ENCODE data around the gene ACD. TPM values are rescaled to one million over a fixed set of nuclear protein-coding genes. Genes with fewer than 3 reads are reported as not detected.

ACD gene
- total and polyA plus RNA-seq, 9 of the 15 experiments (the other 6 are each of a cell fraction or from before 2014, with no cell fraction given): 4.2 to 47.4 (median 19.2) TPM

DNA sequence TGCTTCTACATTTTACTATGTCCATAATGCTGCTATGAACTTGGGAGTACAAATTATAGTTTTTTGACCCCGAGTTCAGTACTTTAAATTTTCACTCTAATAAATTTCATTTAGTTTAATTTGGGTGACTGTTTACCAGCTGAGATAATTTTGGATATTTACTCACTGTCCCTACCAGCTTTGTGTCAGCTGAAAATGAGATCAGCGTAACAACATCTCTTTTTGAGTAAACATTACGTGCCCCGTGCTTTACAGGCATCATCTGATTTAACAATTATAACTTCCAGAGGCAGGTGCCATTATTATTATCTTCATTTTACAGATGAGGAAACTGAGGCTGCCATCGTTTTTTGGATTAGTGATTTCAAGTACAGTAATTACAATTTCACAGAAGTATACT is 44.0 kb upstream of the ACD start (continued):
- TF ChIP-seq NKRF (IDR thresholded peaks at IDR 0.05; ENCODE audit: borderline replicate concordance): no peak
- no peak for TF ChIP-seq KLF1 (tag; IDR thresholded peaks at IDR 0.05)
- TF ChIP-seq CHCHD3 (CRISPR knock-in tag; IDR thresholded peaks at IDR 0.05): no peak

GRCh38 chr16:67703626-67704025 is 43.6 kb upstream of the ACD start:
- DNase-seq (ENCODE audit: extremely low read depth in 1 of 4, low spot score in 3 of 4) (no peak), FAIRE-seq (no peak), ATAC-seq (no peak)
- in situ Hi-C loops (cut with MboI) (no loop called here), intact Hi-C loops (cut with micrococcal nuclease) (no loop called here)
- no peaks in the 10 kb centered on the region for H3K9me1 ChIP-seq (ENCODE audit: control insufficient read depth, insufficient read depth, low read length)
- peaks cover 3% of the 10 kb centered on the region for H3K9me3 ChIP-seq (replicated peaks; ENCODE audit: control insufficient read depth, insufficient read depth, low read depth, low read length)
- 0 out of 3 replicates have a peak, but pooled peaks cover 3% of the 10 kb centered on the region for H3K36me3 ChIP-seq (ENCODE audit: control insufficient read depth, insufficient read depth, low read length)
- H4K20me1 ChIP-seq (replicated peaks; ENCODE audit: control insufficient read depth, insufficient read depth, low read length): no peaks in the 10 kb centered on the region
- H3K4me1 ChIP-seq (replicated peaks in 1 of 2; ENCODE audit: control insufficient read depth in 2 of 2, insufficient read depth in 2 of 2, low read length in 2 of 2): no peaks in the 10 kb centered on the region
- POLR2A ChIA-PET: interaction anchor here (0.5 kb wide), 1 partner anchor 16 kb away, joined by 3 read pairs; no protein-coding TSS in a partner anchor
- H2AFZ ChIP-seq (ENCODE audit: low read depth, low read length): no peak overlapping the region
- H3K4me3 ChIP-seq: no peak overlapping the region
- H3K4me2 ChIP-seq (ENCODE audit: insufficient read depth, low read length): no peak overlapping the region
- no peaks in the 10 kb centered on the region for H3K27me3 ChIP-seq (ENCODE audit: control insufficient read depth in 2 of 2, insufficient read depth in 2 of 2, low read length in 2 of 2)
- no peak overlapping the region for H3K27ac ChIP-seq (ENCODE audit: extremely low read depth, low read depth, low read length)
- CTCF ChIA-PET (ENCODE audit: low intra/inter-chr PET ratio): no interaction called here
- BruUV-seq (replicated peaks): no TSS peak
- no peaks in the 10 kb centered on the region for H3K79me2 ChIP-seq (ENCODE audit: control insufficient read depth, insufficient read depth, low read length)
- WGBS (ENCODE audit: insufficient coverage, low coverage, missing lambda C conversion rate): 63% methylated on average over 2 of the region's 2 CpGs
- no peak overlapping the region for H3K9ac ChIP-seq (ENCODE audit: insufficient read depth in 1 of 2, low read depth in 2 of 2, low read length in 2 of 2)
- TF ChIP-seq ZNF316 (IDR thresholded peaks at IDR 0.05) (no peak), GTF2A2 (tag; IDR thresholded peaks at IDR 0.05) (no peak), FOXA3 (CRISPR knock-in tag; conservative IDR thresholded peaks at IDR 0.05 in 1 of 2, IDR thresholded peaks at IDR 0.05 in 1 of 2) (no peak)
- TF ChIP-seq, protein P1, sequence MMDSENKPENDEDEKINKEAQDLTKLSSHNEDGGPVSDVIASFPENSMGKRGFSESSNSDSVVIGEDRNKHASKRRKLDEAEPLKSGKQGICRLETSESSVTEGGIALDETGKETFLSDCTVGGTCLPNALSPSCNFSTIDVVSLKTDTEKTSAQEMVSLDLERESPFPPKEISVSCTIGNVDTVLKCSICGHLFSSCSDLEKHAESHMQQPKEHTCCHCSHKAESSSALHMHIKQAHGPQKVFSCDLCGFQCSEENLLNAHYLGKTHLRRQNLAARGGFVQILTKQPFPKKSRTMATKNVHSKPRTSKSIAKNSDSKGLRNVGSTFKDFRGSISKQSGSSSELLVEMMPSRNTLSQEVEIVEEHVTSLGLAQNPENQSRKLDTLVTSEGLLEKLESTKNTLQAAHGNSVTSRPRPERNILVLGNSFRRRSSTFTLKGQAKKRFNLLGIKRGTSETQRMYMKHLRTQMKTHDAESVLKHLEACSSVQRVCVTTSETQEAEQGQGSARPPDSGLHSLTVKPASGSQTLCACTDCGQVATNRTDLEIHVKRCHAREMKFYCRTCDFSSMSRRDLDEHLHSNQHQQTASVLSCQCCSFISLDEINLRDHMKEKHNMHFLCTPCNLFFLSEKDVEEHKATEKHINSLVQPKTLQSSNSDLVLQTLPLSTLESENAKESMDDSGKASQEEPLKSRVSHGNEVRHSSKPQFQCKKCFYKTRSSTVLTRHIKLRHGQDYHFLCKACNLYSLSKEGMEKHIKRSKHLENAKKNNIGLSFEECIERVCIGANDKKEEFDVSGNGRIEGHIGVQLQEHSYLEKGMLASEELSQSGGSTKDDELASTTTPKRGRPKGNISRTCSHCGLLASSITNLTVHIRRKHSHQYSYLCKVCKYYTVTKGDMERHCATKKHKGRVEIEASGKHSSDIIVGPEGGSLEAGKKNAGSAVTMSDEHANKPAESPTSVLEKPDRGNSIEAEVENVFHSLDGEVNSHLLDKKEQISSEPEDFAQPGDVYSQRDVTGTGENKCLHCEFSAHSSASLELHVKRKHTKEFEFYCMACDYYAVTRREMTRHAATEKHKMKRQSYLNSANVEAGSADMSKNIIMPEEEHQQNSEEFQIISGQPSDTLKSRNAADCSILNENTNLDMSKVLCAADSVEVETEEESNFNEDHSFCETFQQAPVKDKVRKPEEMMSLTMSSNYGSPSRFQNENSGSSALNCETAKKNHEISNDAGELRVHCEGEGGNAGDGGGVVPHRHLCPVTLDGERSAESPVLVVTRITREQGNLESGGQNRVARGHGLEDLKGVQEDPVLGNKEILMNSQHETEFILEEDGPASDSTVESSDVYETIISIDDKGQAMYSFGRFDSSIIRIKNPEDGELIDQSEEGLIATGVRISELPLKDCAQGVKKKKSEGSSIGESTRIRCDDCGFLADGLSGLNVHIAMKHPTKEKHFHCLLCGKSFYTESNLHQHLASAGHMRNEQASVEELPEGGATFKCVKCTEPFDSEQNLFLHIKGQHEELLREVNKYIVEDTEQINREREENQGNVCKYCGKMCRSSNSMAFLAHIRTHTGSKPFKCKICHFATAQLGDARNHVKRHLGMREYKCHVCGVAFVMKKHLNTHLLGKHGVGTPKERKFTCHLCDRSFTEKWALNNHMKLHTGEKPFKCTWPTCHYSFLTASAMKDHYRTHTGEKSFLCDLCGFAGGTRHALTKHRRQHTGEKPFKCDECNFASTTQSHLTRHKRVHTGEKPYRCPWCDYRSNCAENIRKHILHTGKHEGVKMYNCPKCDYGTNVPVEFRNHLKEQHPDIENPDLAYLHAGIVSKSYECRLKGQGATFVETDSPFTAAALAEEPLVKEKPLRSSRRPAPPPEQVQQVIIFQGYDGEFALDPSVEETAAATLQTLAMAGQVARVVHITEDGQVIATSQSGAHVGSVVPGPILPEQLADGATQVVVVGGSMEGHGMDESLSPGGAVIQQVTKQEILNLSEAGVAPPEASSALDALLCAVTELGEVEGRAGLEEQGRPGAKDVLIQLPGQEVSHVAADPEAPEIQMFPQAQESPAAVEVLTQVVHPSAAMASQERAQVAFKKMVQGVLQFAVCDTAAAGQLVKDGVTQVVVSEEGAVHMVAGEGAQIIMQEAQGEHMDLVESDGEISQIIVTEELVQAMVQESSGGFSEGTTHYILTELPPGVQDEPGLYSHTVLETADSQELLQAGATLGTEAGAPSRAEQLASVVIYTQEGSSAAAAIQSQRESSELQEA (IDR thresholded peaks at IDR 0.05; ENCODE audit: low read depth): no peak
- TF ChIP-seq, protein P2, sequence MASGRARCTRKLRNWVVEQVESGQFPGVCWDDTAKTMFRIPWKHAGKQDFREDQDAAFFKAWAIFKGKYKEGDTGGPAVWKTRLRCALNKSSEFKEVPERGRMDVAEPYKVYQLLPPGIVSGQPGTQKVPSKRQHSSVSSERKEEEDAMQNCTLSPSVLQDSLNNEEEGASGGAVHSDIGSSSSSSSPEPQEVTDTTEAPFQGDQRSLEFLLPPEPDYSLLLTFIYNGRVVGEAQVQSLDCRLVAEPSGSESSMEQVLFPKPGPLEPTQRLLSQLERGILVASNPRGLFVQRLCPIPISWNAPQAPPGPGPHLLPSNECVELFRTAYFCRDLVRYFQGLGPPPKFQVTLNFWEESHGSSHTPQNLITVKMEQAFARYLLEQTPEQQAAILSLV (tag; IDR thresholded peaks at IDR 0.05): no peak

Measured in K562 (cell line).